H1 (cell line): ENCODE measurements around the gene CERS1. TPM values are rescaled to one million over a fixed set of nuclear protein-coding genes. Genes with fewer than 3 reads are reported as not detected.

Experiments
- CTCF ChIA-PET: fragments of 300-600 bp; sonication (Branson Sonifier 250); formaldehyde crosslinking; loops from one replicate; lab custom pipeline; 2021; ENCODE audit not compliant: partially characterized antibody; lab: Charles Lee
- POLR2A ChIA-PET: fragments of 300-600 bp; sonication (Branson Sonifier 250); formaldehyde crosslinking; loops from one replicate; lab custom pipeline; 2021; ENCODE audit warnings: inconsistent platforms; ENCODE audit not compliant: partially characterized antibody; lab: Charles Lee
- DNase-seq, 2 experiments: peaks; one replicate each; pipeline versions ENCODE4 v3.0.0 to v3.0.0-alpha.2; 2010 to 2022; ENCODE audit warnings: low spot score in 2 of 2, low read depth in 1 of 2, mixed read lengths in 1 of 2
- FAIRE-seq: peaks from 2 replicates; lab custom pipeline; 2011; peaks lifted over from hg19 to GRCh38; lab: Jason Lieb, UNC
- H2AFZ ChIP-seq: 2 replicates; pipeline ENCODE4 v1.8.1; 2012; ENCODE audit warnings: low read length, inconsistent platforms
- H2AK5ac ChIP-seq: 2 replicates; pipeline ENCODE4 v1.6.1; 2013; ENCODE audit warnings: low read depth, low read length
- H2BK120ac ChIP-seq: replicated peaks from 2 replicates; pipeline ENCODE3; 2013; ENCODE audit warnings: low read depth, low read length, inconsistent platforms
- H2BK12ac ChIP-seq: 2 replicates; pipeline ENCODE4 v1.6.1; 2013; ENCODE audit warnings: low read depth, low read length
- H2BK15ac ChIP-seq: 2 replicates; pipeline ENCODE4 v1.6.1; 2013; ENCODE audit warnings: low read length
- H2BK20ac ChIP-seq: 2 replicates; pipeline ENCODE4 v1.6.1; 2013; ENCODE audit warnings: low read length
- H2BK5ac ChIP-seq: 2 replicates; pipeline ENCODE4 v1.6.1; 2013; ENCODE audit warnings: low read depth, low read length
- H3K14ac ChIP-seq: 2 replicates; pipeline ENCODE4 v1.6.1; 2013; ENCODE audit warnings: inconsistent platforms; ENCODE audit not compliant: insufficient read length
- H3K18ac ChIP-seq: 2 replicates; pipeline ENCODE4 v1.6.1; 2013; ENCODE audit warnings: low read length; ENCODE audit errors: extremely low read depth
- H3K23ac ChIP-seq: 2 replicates; pipeline ENCODE4 v1.6.1; 2013; ENCODE audit warnings: inconsistent platforms; ENCODE audit not compliant: insufficient read length
- H3K23me2 ChIP-seq: 2 replicates; pipeline ENCODE4 v1.6.1; 2013; ENCODE audit warnings: low read depth, low read length
- H3K27ac ChIP-seq: 2 replicates; pipeline ENCODE4 v1.6.1; 2011; ENCODE audit warnings: low read depth, low read length, inconsistent platforms
- H3K27me3 ChIP-seq, 4 experiments: replicated peaks in 1 of 4; 1 replicate in 1 of 4; 2 replicates in 3 of 4; pipeline versions ENCODE4 v1.6.1 to v1.8.1; 2011 to 2013; ENCODE audit warnings: low read length in 3 of 4, mild to moderate bottlenecking in 3 of 4, inconsistent platforms in 2 of 4, mixed read lengths in 2 of 4, moderate library complexity in 1 of 4; ENCODE audit not compliant: control insufficient read depth in 3 of 4, insufficient read depth in 3 of 4; ENCODE audit errors: extremely low read depth in 1 of 4
- H3K36me3 ChIP-seq, 4 experiments: 2 replicates each; pipeline versions ENCODE4 v1.6.1 to v1.8.1; 2011 to 2013; ENCODE audit warnings: mild to moderate bottlenecking in 4 of 4, low read length in 3 of 4, moderate library complexity in 2 of 4, control low read depth in 1 of 4, inconsistent platforms in 1 of 4; ENCODE audit not compliant: insufficient read depth in 4 of 4, control insufficient read depth in 2 of 4
- H3K4ac ChIP-seq: replicated peaks from 2 replicates; pipeline ENCODE3; 2013; ENCODE audit warnings: low read length, low read depth, mixed read lengths, inconsistent platforms; ENCODE audit not compliant: insufficient read length
- H3K4me1 ChIP-seq, 4 experiments: replicated peaks in 1 of 4; 1 replicate in 1 of 4; 2 replicates in 3 of 4; pipeline versions ENCODE4 v1.6.1 to v1.8.1; 2011 to 2013; ENCODE audit warnings: low read length in 3 of 4, inconsistent platforms in 2 of 4, mixed read lengths in 1 of 4; ENCODE audit not compliant: insufficient read depth in 4 of 4, control insufficient read depth in 3 of 4
- H3K4me2 ChIP-seq, 2 experiments: 2 replicates each; pipeline versions ENCODE4 v1.6.1 to v1.8.1; 2011 to 2013; ENCODE audit warnings: low read depth in 2 of 2, low read length in 2 of 2, control low read depth in 1 of 2, inconsistent platforms in 1 of 2, mild to moderate bottlenecking in 1 of 2; ENCODE audit not compliant: insufficient read depth in 1 of 2
- H3K4me3 ChIP-seq, 4 experiments: fragments of 200-600, 300-600 bp in 1 of 4; sonication (generic), shearing (Covaris generic), sonication (Bioruptor Twin) in 1 of 4; 2 replicates each; pipeline versions ENCODE4 v1.5.1 to v1.8.1; 2011 to 2016; ENCODE audit warnings: low read length in 4 of 4, low read depth in 3 of 4, control low read depth in 2 of 4, inconsistent platforms in 2 of 4, mild to moderate bottlenecking in 2 of 4, mixed read lengths in 1 of 4, moderate library complexity in 1 of 4; ENCODE audit not compliant: insufficient read depth in 2 of 4; ENCODE audit errors: extremely low read depth in 1 of 4
- H3K56ac ChIP-seq: replicated peaks from 2 replicates; pipeline ENCODE3; 2013; ENCODE audit warnings: low read depth, mild to moderate bottlenecking, mixed read lengths, low read length, inconsistent platforms; ENCODE audit not compliant: insufficient read length
- H3K79me1 ChIP-seq: 2 replicates; pipeline ENCODE4 v1.6.1; 2013; ENCODE audit warnings: low read depth, low read length, control low read depth
- H3K79me2 ChIP-seq, 2 experiments: 2 replicates each; pipeline versions ENCODE4 v1.6.1 to v1.8.1; 2012 to 2013; ENCODE audit warnings: low read length in 2 of 2, mild to moderate bottlenecking in 2 of 2, inconsistent platforms in 1 of 2; ENCODE audit not compliant: insufficient read depth in 2 of 2, control insufficient read depth in 1 of 2
- H3K9ac ChIP-seq, 4 experiments: replicated peaks in 1 of 4; 1 replicate in 1 of 4; 2 replicates in 3 of 4; pipeline versions ENCODE4 v1.6.1 to v1.8.1; 2011 to 2013; ENCODE audit warnings: low read depth in 3 of 4, low read length in 3 of 4, control low read depth in 2 of 4, mild to moderate bottlenecking in 2 of 4, moderate library complexity in 2 of 4, inconsistent platforms in 1 of 4; ENCODE audit errors: extremely low read depth in 1 of 4
- H3K9me3 ChIP-seq, 2 experiments: 2 replicates each; pipeline versions ENCODE4 v1.6.1 to v1.8.1; 2012 to 2013; ENCODE audit warnings: mild to moderate bottlenecking in 2 of 2, moderate library complexity in 2 of 2, control low read depth in 1 of 2, inconsistent platforms in 1 of 2, low read depth in 1 of 2, low read length in 1 of 2, mixed read lengths in 1 of 2; ENCODE audit not compliant: insufficient read depth in 2 of 2
- H4K20me1 ChIP-seq, 2 experiments: replicated peaks in 1 of 2; 2 replicates each; pipeline versions ENCODE3 to v1.8.1; 2011 to 2013; ENCODE audit warnings: inconsistent platforms in 2 of 2, low read length in 2 of 2, mild to moderate bottlenecking in 1 of 2; ENCODE audit not compliant: insufficient read depth in 2 of 2, control insufficient read depth in 1 of 2
- H4K5ac ChIP-seq: 2 replicates; pipeline ENCODE4 v1.6.1; 2013; ENCODE audit warnings: low read length, low read depth, mixed read lengths, inconsistent platforms; ENCODE audit not compliant: insufficient read length
- H4K8ac ChIP-seq: 2 replicates; pipeline ENCODE4 v1.8.0; 2013; ENCODE audit warnings: mild to moderate bottlenecking, moderate library complexity, low read length, inconsistent platforms; ENCODE audit not compliant: insufficient read depth; ENCODE audit errors: extremely low read depth
- H4K91ac ChIP-seq: replicated peaks from 2 replicates; pipeline ENCODE3; 2013; ENCODE audit warnings: low read length, mixed read lengths, inconsistent platforms; ENCODE audit not compliant: insufficient read length
- KDM4A ChIP-seq: IDR thresholded peaks from one replicate; pipeline ENCODE4 v1.7.1; 2012; ENCODE audit warnings: low read depth, mild to moderate bottlenecking, moderate library complexity, low read length, inconsistent platforms; ENCODE audit not compliant: severe bottlenecking
- WGBS, 2 experiments: shearing (Covaris generic) in 1 of 2; methylation state at CpG; one replicate each; pipeline versions ENCODE4 v1.1.6 to v1.1.7; 2013 to 2015; ENCODE audit warnings: low lambda C conversion rate in 2 of 2, mixed read lengths in 2 of 2, inconsistent platforms in 1 of 2, low coverage in 1 of 2, missing lambda C conversion rate in 1 of 2; ENCODE audit not compliant: insufficient replicate concordance in 2 of 2, insufficient coverage in 1 of 2, insufficient read length in 1 of 2; ENCODE audit errors: extremely low coverage in 1 of 2, missing lambda C conversion rate in 1 of 2; 5-methylcytosine and 5-hydroxymethylcytosine counted together
- polyA plus RNA-seq, 7 experiments: library from polyadenylated mRNA; depleted of rRNA in 3 of 7; stranded (reverse) in 5 of 7; unstranded in 2 of 7; fragments of >200 nt in 5 of 7; fragments of 200-250 nt in 2 of 7; gene quantifications; 1 replicate in 5 of 7; 2 replicates in 1 of 7; 4 replicates in 1 of 7; pipeline versions ENCODE4 v1.2.1 to v1.2.3, GENCODE V29; 2011 to 2013; ENCODE audit warnings: missing spikeins in 2 of 7, mixed read lengths in 2 of 7
- total RNA-seq: library from RNA; stranded (reverse); fragmentation: NEBNext Ultra II Directional; extraction: Animal tissue kit (Norgen Biotek cat#: 25700); gene quantifications from 2 replicates; pipeline ENCODE4 v1.2.1, GENCODE V29; 2021

The CERS1 gene
- total and polyA plus RNA-seq, 2 of the 8 experiments (the other 6 are each of a cell fraction or from before 2014, with no cell fraction given): 18.6 to 51.0 TPM

DNA sequence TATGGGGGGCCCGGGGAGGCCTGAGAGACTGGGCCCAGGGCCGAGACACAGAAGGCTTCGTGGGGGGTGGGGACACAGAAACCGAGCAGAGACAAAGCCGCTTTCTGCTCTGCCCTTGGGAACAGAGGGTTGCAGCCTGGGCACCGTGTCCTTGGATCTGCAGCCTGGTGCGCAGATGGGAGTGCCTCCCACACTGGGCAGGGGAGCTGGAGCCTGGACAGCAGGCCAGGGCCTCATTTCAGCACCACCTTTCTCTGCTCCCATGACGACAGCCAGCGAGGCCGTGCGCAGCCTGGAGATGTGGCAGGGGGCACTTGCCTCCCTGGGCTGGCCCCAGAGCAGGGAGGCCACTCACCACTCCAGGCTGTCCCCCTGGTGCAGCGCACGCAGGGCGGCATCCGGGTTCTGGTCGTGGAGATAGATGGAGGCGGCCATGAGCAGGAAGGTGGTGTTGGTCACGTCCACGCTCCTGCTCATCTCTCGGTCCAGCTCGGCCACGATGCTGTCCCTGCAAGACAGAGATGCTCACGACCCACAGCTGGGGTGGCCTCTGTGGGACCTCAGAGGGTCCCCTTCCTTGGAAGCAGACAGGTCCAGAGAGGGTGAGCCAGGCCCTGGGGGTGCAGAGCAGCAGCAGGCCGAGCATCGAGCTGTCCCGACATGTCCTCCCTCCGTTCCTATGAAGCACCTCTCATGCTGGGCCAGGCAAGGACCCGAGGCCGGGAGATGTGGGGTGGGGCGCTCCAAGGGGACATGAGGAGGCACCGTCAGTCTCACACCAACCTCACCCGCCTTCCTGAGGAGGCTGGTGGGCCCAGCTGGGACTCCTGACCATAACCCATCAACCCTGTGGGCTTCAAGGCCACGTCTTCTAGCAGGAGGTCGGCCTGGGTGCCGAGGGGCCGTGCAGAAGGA lies 10.9 kb upstream of the CERS1 start:
- Histone ChIP-seq H3K4me1 (no peaks in the 10 kb centered on the region), H2AFZ (no peak overlapping the region), H3K79me1 (no peaks in the 10 kb centered on the region), H3K27me3 (no peaks in the 10 kb centered on the region), H2AK5ac (no peak overlapping the region), H2BK5ac (0 out of 2 replicates have a peak overlapping the region, but pooled peaks have one; percentile 24), H3K56ac (no peak overlapping the region), H3K4me2 (no peak overlapping the region), H3K4ac (no peak overlapping the region), H3K23me2 (no peaks in the 10 kb centered on the region), H3K23ac (no peak overlapping the region), H3K4me3 (no peak overlapping the region), H3K14ac (no peak overlapping the region), H4K91ac (no peak overlapping the region), H4K20me1 (peaks cover 0 to 15% of the 10 kb centered on the region in 2 experiments), H2BK15ac (no peak overlapping the region), H3K27ac (no peak overlapping the region), H3K79me2 (no peaks in the 10 kb centered on the region), H3K18ac (no peak overlapping the region), H3K9ac (no peak overlapping the region), H2BK12ac (no peak overlapping the region), H4K8ac (no peak overlapping the region), H2BK120ac (no peak overlapping the region), H4K5ac (no peak overlapping the region), H2BK20ac (no peak overlapping the region), H3K36me3 (peaks cover 0 to 22% (median 5%) of the 10 kb centered on the region in 4 experiments; a peak in 4 of 8 replicates), H3K9me3 (no peaks in the 10 kb centered on the region)
- TF ChIP-seq KDM4A: no peak
- 94% methylated on average over 29 of the region's 36 CpGs; no CpG with 5 or more reads in 1 of the 2 experiments for WGBS, 2 experiments
- FAIRE-seq: no peak
- POLR2A ChIA-PET: interaction anchor here (0.5 to 4.5 kb wide), 6 partner anchors 8 to 115 kb away, joined by 3 to 21 read pairs (median 4); partner anchors contain the start of genes COPE and DDX49
- CTCF ChIA-PET: interaction anchor here (1.0 to 7.8 kb wide), 5 partner anchors 10 to 42 kb away, joined by 3 to 34 read pairs (median 5); partner anchors contain the start of genes COPE and DDX49
- no peak for DNase-seq
